HG03521 (cell line): ENCODE measurements around the gene PTPN1.
"Not testable (repeated sequence)": the region's sequence is repeated elsewhere in the genome, so short reads cannot be mapped to it uniquely, and the experiment has no call there.

ENCODE experiments used
- ATAC-seq: cut with Tn5 transposase; IDR thresholded peaks from one replicate; pipeline ENCODE4 v1.9.1; 2021; ENCODE audit warnings: mild to moderate bottlenecking, moderate library complexity; ENCODE audit not compliant: unreplicated experiment

PTPN1 gene

DNA sequence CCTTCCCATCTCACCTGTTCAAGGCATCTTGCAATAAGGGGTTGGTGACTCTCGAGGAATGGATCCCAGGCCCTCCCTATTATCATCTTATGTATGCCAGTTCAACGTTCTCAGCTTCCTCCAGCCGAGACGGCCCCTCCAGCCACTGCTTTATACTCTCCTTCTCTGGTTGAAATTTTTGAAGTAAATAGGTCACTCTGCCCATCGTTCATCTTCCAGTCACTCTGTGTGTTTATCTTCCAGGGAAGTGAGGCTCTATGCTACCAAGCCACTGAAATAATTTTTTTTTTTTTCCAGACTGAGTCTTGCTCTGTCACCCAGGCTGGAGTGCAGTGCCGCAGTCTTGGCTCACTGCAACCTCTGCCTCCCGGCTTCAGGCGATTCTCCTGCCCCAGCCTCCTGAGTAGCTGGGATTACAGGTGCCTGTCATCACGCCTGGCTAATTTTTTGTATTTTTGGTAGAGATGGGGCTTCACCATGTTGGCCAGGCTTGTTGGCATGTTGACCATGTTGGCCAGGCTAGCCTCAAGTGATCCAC lies 17.0 kb downstream of the PTPN1 start:
- no peak for ATAC-seq

DNA sequence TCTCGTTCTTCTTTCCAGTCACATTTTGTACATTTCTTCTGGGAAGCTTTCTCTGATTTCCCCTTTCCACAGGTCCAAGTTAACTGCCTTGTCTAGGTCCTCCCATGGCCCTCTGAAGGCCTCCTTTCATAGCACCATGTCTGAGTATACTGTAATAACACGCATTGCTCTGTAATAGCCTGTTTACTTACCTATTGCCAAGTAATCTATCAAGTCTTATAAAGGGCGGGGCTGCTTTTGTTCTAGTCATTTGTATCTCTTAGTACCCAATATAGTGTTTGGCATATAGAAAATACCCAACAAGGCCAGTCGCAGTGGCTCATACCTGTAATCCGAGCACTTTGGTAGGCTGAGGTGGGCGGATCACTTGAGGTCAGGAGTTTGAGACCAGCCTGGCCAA lies 17.9 kb downstream of the PTPN1 start:
- ATAC-seq = no peak

DNA sequence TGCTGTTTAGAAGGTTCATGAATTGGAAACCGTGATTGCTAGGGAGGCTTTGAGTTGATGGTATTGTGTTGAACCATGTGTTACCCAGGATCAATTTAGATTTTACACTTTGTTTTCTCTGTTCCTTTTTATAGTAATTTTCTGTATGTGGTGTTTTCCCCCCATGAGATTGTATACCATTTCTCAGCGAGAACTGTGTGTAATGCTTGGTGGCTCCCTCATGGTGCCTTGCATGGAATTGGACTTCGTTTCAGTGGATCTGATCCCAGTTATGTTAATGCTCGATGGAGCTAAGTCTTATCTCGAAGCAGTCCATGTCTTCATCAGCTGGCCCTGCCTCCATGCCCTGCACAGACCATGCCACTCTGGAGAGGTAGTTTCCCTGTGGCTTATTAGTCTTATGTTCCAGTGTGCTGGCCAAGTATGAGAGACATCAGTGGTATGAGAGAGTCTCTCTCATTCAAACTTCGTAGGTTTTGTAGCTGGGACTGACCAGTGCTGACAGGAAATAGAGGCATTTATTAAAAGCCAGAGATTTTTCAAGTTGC lies 18.7 kb downstream of the PTPN1 start:
- ATAC-seq = no peak

GRCh38 chr20:50532221-50532620 lies 22.0 kb downstream of the PTPN1 start:
- ATAC-seq = no peak

DNA sequence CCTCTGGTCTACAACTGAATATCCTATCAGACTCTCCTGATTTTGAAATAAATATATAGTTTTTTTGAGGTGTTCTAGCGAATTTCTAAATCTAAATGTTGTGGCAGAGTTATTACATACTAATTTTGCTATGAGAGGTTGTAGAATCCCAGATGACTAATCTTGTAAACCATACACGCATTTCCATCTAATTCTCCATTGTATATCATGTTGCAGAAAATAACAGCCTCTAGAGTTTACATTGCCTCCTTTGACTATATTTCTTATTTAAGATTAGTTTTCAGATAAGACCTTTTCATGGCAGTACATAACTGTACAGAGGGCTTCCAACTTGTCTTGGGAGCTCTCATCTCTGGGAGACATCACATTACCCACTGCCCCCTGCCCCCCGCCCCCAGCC lies 22.9 kb downstream of the PTPN1 start:
- ATAC-seq = no peak

DNA sequence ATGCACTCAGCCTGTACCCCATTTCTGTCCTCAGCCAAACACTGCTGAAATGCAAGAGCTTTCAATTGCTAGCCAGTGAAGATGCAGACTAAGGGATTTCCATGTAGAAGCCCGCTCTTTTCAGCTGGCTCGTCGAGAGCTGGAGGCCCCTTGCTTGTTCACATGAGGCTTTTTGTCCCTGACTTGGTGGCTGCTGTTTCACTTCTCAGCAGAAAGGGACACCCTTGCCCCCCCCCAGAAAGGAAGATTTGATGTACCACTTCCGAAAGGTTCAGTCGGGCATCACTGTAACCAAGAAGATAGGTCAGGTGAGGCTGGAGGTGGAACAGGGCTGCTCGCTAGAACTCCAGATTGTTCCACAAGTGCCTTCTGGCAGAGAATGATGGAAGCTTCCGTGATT lies 23.3 kb downstream of the PTPN1 start:
- no peak for ATAC-seq

DNA sequence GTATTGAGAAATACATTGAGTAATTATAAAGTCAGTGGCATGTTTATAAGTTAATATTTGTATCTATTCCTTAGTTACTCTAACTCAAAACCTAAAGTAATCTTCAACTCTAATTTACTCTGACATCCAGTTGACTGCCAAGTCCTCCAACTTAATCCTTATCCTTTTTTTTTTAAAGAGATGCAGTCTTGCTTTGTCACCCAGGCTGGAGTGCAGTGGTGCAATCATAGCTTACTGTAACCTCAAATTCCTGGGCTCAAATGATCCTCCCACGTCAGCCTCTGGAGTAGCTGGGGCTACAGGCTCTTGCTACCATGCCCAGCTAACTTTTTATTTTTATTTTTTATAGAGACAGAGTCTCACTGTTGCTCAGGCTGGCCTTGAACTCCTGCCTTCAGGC lies 24.4 kb downstream of the PTPN1 start:
- ATAC-seq = no peak

DNA sequence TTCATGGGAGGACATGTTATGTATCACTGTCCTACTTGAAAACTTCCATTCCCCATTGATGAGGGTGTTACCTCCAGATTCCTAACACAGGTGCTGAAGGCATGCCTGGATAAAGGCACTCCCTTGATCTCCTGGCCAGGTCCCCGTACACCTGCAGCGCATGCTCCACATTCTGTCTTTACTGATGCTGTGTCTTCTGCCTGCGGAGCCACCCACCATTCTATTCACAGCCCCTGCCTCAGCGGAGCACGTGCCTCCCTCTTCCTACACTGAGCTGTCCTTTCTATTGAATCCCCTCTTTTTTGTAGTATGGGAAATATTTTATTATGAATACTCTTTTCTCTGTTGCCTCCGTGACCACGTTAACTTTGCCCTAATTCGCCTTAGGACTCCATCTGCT lies 25.0 kb downstream of the PTPN1 start:
- no peak for ATAC-seq

- ATAC-seq = no peak
These were observed 26.1 kb downstream of the PTPN1 start for GRCh38 chr20:50536333-50536732.

GRCh38 chr20:50537546-50538201 lies 27.5 kb downstream of the PTPN1 start:
- ATAC-seq = no peak

DNA sequence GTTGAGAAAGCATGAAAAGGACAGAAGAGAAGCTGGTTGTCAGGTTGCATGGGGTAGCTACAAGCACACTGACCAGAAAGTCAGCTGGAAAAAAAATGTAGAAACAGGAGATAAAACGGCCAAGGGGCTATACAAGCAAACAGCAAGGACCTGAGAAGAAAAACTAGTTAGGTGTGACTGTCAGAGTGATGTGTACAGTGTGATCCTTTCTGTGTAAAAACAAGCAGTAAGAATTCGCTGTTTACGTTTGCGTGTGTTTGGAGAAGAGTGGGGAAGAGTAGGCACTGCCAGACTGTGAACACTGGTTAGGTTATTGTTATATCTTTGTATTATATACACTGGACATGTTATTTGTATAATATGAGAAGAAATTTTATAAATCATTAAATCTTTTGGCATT lies 28.1 kb downstream of the PTPN1 start:
- no peak for ATAC-seq

GRCh38 chr20:50539798-50540197 lies 29.6 kb downstream of the PTPN1 start:
- not testable (repeated sequence) for ATAC-seq

- ATAC-seq = no peak
These were observed 30.7 kb downstream of the PTPN1 start for GRCh38 chr20:50540620-50541605.

DNA sequence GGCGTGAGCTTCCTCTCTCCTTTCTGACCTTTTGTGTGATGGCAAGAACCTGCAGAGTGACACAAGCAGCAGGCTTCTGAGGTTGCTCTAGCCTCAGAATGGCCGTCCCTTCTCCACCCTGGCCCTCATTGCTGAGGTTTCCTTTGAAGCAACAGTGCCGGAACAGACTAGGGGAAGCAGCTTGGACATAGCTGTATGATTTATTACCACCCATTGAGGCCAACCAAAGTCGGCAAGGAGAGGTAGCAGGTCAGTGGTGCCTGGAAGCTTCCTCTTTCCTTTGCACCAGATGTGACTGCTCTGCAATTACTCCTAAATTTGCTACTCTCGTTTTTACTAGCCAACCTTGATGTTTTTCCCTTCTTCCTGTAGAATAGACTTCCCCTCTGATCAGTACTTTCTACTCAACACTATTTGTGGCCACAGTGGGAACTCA lies 31.4 kb downstream of the PTPN1 start:
- ATAC-seq = no peak

DNA sequence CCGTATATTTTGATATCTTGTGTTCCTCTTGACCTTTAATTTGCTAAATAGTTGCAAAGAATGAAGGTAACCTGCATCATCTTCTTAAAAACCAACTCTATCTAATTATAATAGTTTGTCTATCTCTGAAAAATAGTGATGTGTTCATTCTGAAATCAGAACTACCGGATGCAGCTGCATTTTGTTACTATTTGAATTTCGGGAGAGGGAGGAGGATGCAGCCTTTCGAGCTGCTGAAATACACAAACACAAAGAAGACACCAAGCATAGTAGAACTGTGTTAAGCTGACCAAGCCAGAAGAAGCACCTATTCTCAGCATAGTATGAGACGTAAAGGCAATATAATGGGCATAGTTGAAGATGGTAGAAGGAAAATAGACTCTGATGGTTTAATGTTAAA lies 33.1 kb downstream of the PTPN1 start:
- no peak for ATAC-seq

- no peak for ATAC-seq
These were observed 34.9 kb downstream of the PTPN1 start for GRCh38 chr20:50545126-50545525.

DNA sequence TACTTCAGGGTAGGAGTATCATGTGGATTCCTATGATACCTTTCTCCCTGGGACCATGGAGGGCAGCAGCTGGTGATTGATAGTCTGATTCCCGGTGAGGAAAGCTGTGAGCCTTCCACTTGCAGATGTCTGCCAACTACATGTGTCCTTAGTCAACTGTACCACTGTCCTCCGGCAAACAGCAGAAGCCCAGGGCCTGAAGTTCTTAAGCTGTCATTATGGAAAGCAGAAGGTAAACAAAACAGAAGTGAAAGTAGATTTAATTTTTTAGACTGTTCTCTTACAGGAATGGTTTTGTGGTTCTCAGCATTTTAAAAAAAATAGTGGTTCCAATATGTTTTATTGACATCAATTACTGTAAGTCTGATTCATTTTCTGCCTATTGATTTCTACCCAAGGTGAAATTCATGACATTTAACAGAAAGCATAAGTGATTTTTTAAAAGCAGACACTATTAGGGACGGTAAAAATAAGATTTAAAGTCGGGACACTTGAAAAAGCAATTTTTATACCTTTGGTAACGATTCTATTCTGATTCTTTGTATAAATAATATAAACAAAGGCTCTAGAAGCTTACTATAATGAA lies 36.6 kb downstream of the PTPN1 start:
- no peak for ATAC-seq

- ATAC-seq = no peak
These were observed 37.8 kb downstream of the PTPN1 start for GRCh38 chr20:50547964-50548363.

GRCh38 chr20:50548396-50548795 lies 38.2 kb downstream of the PTPN1 start:
- ATAC-seq = no peak

- ATAC-seq = no peak
These were observed 40.3 kb downstream of the PTPN1 start for GRCh38 chr20:50550531-50550930.

GRCh38 chr20:50551288-50551687 lies 41.1 kb downstream of the PTPN1 start:
- ATAC-seq = no peak
